HEK293 (cell line): Measurements from ENCODE around the gene C1orf122.

Experiments used
- CTCF ChIA-PET: fragments of 350-600 bp; formaldehyde crosslinking; extraction: SDS; loops from one replicate; lab custom pipeline; 2021; ENCODE audit warnings: antibody characterized with exemption; lab: Yijun Ruan, JAX
- POLR2A ChIA-PET: fragments of 300-600 bp; formaldehyde crosslinking; extraction: SDS; loops from one replicate; lab custom pipeline; 2020; ENCODE audit warnings: antibody characterized with exemption, inconsistent platforms; lab: Yijun Ruan, JAX
- H3K27ac ChIP-seq: fragments of 200-500 bp; sonication (Bioruptor generic); 2 replicates; pipeline ENCODE4 v1.5.1; 2014; ENCODE audit warnings: low read depth, low read length, control low read depth, inconsistent platforms; ENCODE audit errors: extremely low read depth
- H3K36me3 ChIP-seq, 2 experiments: fragments of 200-500 bp in 1 of 2; sonication (Bioruptor generic) in 1 of 2; 1 replicate in 1 of 2; 2 replicates in 1 of 2; pipeline ENCODE4 v1.5.1; 2014 to 2017; ENCODE audit warnings: inconsistent platforms in 2 of 2, low read length in 2 of 2; ENCODE audit not compliant: control insufficient read depth in 2 of 2, insufficient read depth in 1 of 2
- H3K4me1 ChIP-seq: fragments of 200-500 bp; sonication (Bioruptor generic); 2 replicates; pipeline ENCODE4 v1.5.1; 2014; ENCODE audit warnings: mild to moderate bottlenecking, low read length, inconsistent platforms; ENCODE audit not compliant: control insufficient read depth, insufficient read depth
- H3K4me3 ChIP-seq: 2 replicates; pipeline ENCODE4 v1.5.1; 2011; ENCODE audit warnings: low read depth, mild to moderate bottlenecking, control low read depth, low read length, moderate library complexity
- H3K9me3 ChIP-seq: fragments of 200-500 bp; sonication (Bioruptor generic); 2 replicates; pipeline ENCODE4 v1.5.1; 2014; ENCODE audit warnings: low read depth, low read length, inconsistent platforms; ENCODE audit not compliant: control insufficient read depth, insufficient read depth
- GLIS2 ChIP-seq: fragments of 450-650 bp; formaldehyde crosslinking; IDR thresholded peaks from 2 replicates; pipeline ENCODE4 v1.5.1; 2016; ENCODE audit warnings: missing biosample characterization, missing genetic modification characterization
- KLF10 ChIP-seq: fragments of 450-650 bp; IDR thresholded peaks from 2 replicates; pipeline ENCODE4 v1.5.1; 2018; ENCODE audit warnings: missing biosample characterization, mild to moderate bottlenecking, missing genetic modification characterization
- PRDM1 ChIP-seq: fragments of 450-650 bp; formaldehyde crosslinking; IDR thresholded peaks from 2 replicates; pipeline ENCODE4; 2016; ENCODE audit warnings: missing biosample characterization, missing genetic modification characterization
- RBAK ChIP-seq: fragments of 450-650 bp; formaldehyde crosslinking; IDR thresholded peaks from 2 replicates; pipeline ENCODE4 v1.5.1; 2016; ENCODE audit warnings: missing biosample characterization, missing genetic modification characterization
- TRIM28 ChIP-seq: IDR thresholded peaks from 2 replicates; pipeline ENCODE4 v1.6.1; 2011; ENCODE audit warnings: low read length, control low read depth, borderline replicate concordance
- YY1 ChIP-seq: fragments of 450-650 bp; formaldehyde crosslinking; IDR thresholded peaks from 2 replicates; pipeline ENCODE4 v1.5.1; 2018; ENCODE audit warnings: missing biosample characterization, missing genetic modification characterization
- YY2 ChIP-seq: fragments of 450-650 bp; formaldehyde crosslinking; IDR thresholded peaks from 2 replicates; pipeline ENCODE4 v1.5.1; 2016; ENCODE audit warnings: missing biosample characterization, missing genetic modification characterization
- ZBTB20 ChIP-seq: fragments of 450-650 bp; formaldehyde crosslinking; IDR thresholded peaks from 2 replicates; pipeline ENCODE4 v1.5.1; 2016; ENCODE audit warnings: missing biosample characterization, missing genetic modification characterization
- ZBTB8A ChIP-seq: fragments of 450-650 bp; formaldehyde crosslinking; IDR thresholded peaks from 2 replicates; pipeline ENCODE4 v1.5.1; 2016; ENCODE audit warnings: missing biosample characterization, missing genetic modification characterization
- ZNF155 ChIP-seq: fragments of 450-650 bp; formaldehyde crosslinking; IDR thresholded peaks from 2 replicates; pipeline ENCODE4 v1.5.1; 2016; ENCODE audit warnings: missing biosample characterization, missing genetic modification characterization
- ZNF211 ChIP-seq: fragments of 450-650 bp; formaldehyde crosslinking; IDR thresholded peaks from 2 replicates; pipeline ENCODE4 v1.5.1; 2016; ENCODE audit warnings: low read depth, missing biosample characterization, missing genetic modification characterization
- ZNF341 ChIP-seq: fragments of 450-650 bp; formaldehyde crosslinking; IDR thresholded peaks from 2 replicates; pipeline ENCODE4; 2016; ENCODE audit warnings: low read depth, missing biosample characterization, missing genetic modification characterization
- ZNF354C ChIP-seq: fragments of 450-650 bp; formaldehyde crosslinking; IDR thresholded peaks from 2 replicates; pipeline ENCODE4 v1.5.1; 2016; ENCODE audit warnings: missing biosample characterization, missing genetic modification characterization, low read depth, borderline replicate concordance
- ZNF37A ChIP-seq: fragments of 450-650 bp; IDR thresholded peaks from 2 replicates; pipeline ENCODE4 v1.5.1; 2018; ENCODE audit warnings: missing biosample characterization, missing genetic modification characterization
- ZNF48 ChIP-seq: fragments of 450-650 bp; formaldehyde crosslinking; IDR thresholded peaks from 2 replicates; pipeline ENCODE4 v1.5.1; 2016; ENCODE audit warnings: missing biosample characterization, missing genetic modification characterization
- ZNF555 ChIP-seq: fragments of 450-650 bp; formaldehyde crosslinking; conservative IDR thresholded peaks from 2 replicates; pipeline ENCODE4 v1.5.1; 2017; ENCODE audit warnings: missing biosample characterization, mild to moderate bottlenecking, missing genetic modification characterization, inconsistent platforms
- ZNF561 ChIP-seq: fragments of 450-650 bp; IDR thresholded peaks from 2 replicates; pipeline ENCODE4 v1.5.1; 2018; ENCODE audit warnings: missing biosample characterization, missing genetic modification characterization, borderline replicate concordance
- ZNF610 ChIP-seq: fragments of 450-650 bp; formaldehyde crosslinking; IDR thresholded peaks from 2 replicates; pipeline ENCODE4 v1.5.1; 2016; ENCODE audit warnings: missing biosample characterization, missing genetic modification characterization, borderline replicate concordance
- ZNF629 ChIP-seq: fragments of 450-650 bp; formaldehyde crosslinking; IDR thresholded peaks from 2 replicates; pipeline ENCODE4 v1.5.1; 2017; ENCODE audit warnings: missing biosample characterization, missing genetic modification characterization
- ZNF658 ChIP-seq: fragments of 450-650 bp; formaldehyde crosslinking; IDR thresholded peaks from 2 replicates; pipeline ENCODE4; 2016; ENCODE audit warnings: missing biosample characterization, missing genetic modification characterization
- ZNF660 ChIP-seq: fragments of 450-650 bp; IDR thresholded peaks from 2 replicates; pipeline ENCODE4 v1.5.1; 2018; ENCODE audit warnings: missing biosample characterization, mild to moderate bottlenecking, missing genetic modification characterization
- TF ChIP-seq, protein P1 (sequence below): fragments of 450-650 bp; formaldehyde crosslinking; IDR thresholded peaks from 2 replicates; pipeline ENCODE4 v1.5.1; 2016; ENCODE audit warnings: missing biosample characterization, missing genetic modification characterization
- TF ChIP-seq, protein P2 (sequence below): fragments of 450-650 bp; formaldehyde crosslinking; IDR thresholded peaks from 2 replicates; pipeline ENCODE4 v1.5.1; 2016; ENCODE audit warnings: missing biosample characterization, missing genetic modification characterization, low read depth
- TF ChIP-seq, protein P3 (sequence below): fragments of 450-650 bp; formaldehyde crosslinking; IDR thresholded peaks from 2 replicates; pipeline ENCODE4 v1.5.1; 2017; ENCODE audit warnings: missing biosample characterization, missing genetic modification characterization
- TF ChIP-seq, protein P4 (sequence below): fragments of 450-650 bp; formaldehyde crosslinking; IDR thresholded peaks from 2 replicates; pipeline ENCODE4 v1.5.1; 2016; ENCODE audit warnings: missing biosample characterization, missing genetic modification characterization

The C1orf122 gene

DNA sequence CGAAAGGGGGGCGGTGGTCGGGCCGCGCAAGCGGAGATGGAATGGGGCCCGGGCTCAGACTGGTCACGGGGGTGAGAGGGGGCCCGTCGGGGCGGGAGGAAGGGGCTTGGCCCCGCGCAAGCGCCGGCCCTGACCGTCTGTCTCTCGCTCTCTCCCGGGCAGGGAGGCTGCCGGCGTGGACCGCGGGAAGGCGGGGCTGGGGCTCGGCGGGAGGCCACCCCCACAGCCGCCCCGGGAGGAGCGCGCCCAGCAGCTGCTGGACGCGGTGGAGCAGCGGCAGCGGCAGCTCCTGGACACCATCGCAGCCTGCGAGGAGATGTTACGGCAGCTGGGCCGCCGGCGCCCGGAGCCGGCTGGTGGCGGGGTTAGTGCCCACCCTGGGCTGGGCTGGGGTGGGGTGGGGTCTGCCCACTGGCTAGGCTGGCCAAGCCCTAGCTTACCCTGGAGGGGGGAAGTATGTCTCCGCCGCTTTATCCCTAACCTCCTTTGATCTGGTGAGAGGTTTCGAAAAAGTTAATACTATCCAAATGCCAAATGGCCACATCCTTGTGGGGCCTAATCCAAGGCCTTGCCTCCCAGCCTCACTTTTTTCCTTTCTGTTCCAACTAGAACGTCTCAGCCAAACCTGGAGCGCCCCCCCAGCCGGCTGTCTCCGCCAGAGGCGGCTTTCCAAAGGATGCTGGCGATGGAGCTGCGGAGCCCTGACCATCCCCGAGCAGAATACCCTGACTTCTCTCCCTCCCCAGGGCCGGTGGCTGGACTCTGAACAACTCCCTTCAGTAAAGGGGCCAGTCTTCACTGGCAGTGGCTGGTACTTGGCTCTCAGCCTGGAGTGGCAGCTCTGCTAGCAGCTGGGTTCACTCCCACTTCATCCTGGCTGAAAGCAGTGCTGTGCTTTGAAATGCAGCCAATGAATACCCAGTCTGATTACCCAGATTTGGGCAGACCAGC, 1.1 kb downstream of the C1orf122 start (continued):
- TF ChIP-seq ZNF658 (tag by site-specific recombination): no peak
- peak; percentile 98 for TF ChIP-seq GLIS2 (tag by site-specific recombination)
- TF ChIP-seq, protein P1, sequence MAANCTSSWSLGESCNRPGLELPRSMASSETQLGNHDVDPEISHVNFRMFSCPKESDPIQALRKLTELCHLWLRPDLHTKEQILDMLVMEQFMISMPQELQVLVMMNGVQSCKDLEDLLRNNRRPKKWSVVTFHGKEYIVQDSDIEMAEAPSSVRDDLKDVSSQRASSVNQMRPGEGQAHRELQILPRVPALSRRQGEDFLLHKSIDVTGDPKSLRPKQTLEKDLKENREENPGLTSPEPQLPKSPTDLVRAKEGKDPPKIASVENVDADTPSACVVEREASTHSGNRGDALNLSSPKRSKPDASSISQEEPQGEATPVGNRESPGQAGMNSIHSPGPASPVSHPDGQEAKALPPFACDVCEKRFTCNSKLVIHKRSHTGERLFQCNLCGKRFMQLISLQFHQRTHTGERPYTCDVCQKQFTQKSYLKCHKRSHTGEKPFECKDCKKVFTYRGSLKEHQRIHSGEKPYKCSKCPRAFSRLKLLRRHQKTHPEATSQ (tag by site-specific recombination): no peak
- no peak for TF ChIP-seq ZNF555 (tag by site-specific recombination)
- TF ChIP-seq ZNF561 (tag by site-specific recombination): no peak; the same call in 1 of the 2 replicates
- no peak for TF ChIP-seq ZNF354C (tag by site-specific recombination)
- no peak for TF ChIP-seq ZNF48 (tag by site-specific recombination)
- TF ChIP-seq ZNF629 (tag by site-specific recombination): no peak
- no peak for TF ChIP-seq ZNF37A (tag by site-specific recombination)
- TF ChIP-seq ZNF211 (tag by site-specific recombination): no peak
- TF ChIP-seq, protein P2, sequence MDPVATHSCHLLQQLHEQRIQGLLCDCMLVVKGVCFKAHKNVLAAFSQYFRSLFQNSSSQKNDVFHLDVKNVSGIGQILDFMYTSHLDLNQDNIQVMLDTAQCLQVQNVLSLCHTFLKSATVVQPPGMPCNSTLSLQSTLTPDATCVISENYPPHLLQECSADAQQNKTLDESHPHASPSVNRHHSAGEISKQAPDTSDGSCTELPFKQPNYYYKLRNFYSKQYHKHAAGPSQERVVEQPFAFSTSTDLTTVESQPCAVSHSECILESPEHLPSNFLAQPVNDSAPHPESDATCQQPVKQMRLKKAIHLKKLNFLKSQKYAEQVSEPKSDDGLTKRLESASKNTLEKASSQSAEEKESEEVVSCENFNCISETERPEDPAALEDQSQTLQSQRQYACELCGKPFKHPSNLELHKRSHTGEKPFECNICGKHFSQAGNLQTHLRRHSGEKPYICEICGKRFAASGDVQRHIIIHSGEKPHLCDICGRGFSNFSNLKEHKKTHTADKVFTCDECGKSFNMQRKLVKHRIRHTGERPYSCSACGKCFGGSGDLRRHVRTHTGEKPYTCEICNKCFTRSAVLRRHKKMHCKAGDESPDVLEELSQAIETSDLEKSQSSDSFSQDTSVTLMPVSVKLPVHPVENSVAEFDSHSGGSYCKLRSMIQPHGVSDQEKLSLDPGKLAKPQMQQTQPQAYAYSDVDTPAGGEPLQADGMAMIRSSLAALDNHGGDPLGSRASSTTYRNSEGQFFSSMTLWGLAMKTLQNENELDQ (tag by site-specific recombination): no peak

DNA sequence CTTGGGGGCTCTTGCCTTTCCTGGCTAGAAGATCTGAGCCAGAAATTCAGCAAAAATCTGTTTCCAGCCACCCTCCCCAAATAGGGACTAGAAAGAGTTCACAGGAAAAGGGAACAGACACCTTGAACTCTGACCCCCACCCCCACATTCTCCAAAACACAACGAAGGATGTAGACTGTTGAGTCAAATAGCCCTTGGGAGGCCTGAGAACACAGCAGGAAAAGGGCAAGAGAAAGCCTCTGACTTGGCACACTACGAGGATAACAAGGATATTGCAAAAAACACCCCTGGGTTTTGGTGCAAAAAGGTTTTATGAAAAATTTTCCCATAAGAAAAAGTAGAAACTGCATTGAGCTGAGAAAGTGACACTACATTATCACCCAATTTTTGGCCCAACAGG, 2.4 kb downstream of the C1orf122 start:
- POLR2A ChIA-PET: interaction anchor here (0.6 kb wide), 1 partner anchor 66 kb away, joined by 7 read pairs; no protein-coding TSS in a partner anchor
- H3K27ac ChIP-seq: no peak overlapping the region
- CTCF ChIA-PET: no interaction called here
- peaks cover 6 to 58% of the 10 kb centered on the region in 2 experiments; a peak in 2 of 3 replicates for H3K36me3 ChIP-seq
- peaks cover 3% of the 10 kb centered on the region; the same call in 1 of the 2 replicates for H3K4me1 ChIP-seq
- TF ChIP-seq PRDM1 (tag by site-specific recombination): peak; percentile 27; the same call in 1 of the 2 replicates
- TF ChIP-seq, protein P3, sequence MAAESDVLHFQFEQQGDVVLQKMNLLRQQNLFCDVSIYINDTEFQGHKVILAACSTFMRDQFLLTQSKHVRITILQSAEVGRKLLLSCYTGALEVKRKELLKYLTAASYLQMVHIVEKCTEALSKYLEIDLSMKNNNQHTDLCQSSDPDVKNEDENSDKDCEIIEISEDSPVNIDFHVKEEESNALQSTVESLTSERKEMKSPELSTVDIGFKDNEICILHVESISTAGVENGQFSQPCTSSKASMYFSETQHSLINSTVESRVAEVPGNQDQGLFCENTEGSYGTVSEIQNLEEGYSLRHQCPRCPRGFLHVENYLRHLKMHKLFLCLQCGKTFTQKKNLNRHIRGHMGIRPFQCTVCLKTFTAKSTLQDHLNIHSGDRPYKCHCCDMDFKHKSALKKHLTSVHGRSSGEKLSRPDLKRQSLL (tag by site-specific recombination): no peak
- TF ChIP-seq, all 188 proteins: peak for 1
- no peaks in the 10 kb centered on the region for H3K9me3 ChIP-seq
- no peak overlapping the region for H3K4me3 ChIP-seq

DNA sequence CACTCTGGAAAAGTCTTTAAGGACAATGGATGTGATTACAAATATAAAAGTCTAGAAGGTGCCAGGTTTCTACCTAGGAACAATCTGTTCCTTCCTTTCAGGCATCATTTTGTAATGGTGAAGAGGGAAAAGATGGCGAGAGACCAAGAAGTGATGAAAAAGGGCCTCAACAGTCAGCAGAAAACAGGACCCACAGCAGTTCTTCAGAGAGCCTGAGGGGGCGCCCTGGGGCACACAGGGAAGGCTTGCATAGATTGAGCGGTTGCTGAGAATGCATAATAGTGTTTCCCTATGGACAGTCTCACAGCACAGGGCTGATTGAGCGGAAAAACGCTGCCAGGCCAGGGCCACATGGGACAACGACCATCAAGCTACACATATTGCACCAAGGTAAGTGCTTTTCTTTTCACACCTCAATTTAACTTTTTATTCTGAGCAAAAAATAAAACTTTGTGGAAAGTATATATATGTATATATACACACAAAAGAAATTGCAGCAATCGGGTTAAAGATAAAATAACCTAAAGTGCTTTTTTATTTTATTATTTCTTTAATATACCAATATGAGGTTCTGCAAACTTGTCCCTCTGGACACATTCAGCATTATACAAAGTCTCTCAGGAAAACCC, 3.6 kb downstream of the C1orf122 start:
- Histone ChIP-seq H3K4me1 (peaks cover 3% of the 10 kb centered on the region; the same call in 1 of the 2 replicates), H3K4me3 (no peak overlapping the region), H3K36me3 (peaks cover 6 to 58% of the 10 kb centered on the region in 2 experiments; a peak in 2 of 3 replicates), H3K27ac (no peak overlapping the region), H3K9me3 (no peaks in the 10 kb centered on the region)
- POLR2A ChIA-PET: no interaction called here
- CTCF ChIA-PET: interaction anchor here (0.8 to 2.0 kb wide), 5 partner anchors 9 to 48 kb away, joined by 3 to 10 read pairs (median 5); partner anchors contain the start of gene MTF1
- peak; percentile 12; the same call in 1 of the 2 replicates for TF ChIP-seq KLF10 (tag by site-specific recombination)
- no peak for TF ChIP-seq ZNF155 (tag by site-specific recombination)
- TF ChIP-seq ZNF341 (tag by site-specific recombination): no peak
- no peak for TF ChIP-seq RBAK
- TF ChIP-seq YY2 (tag by site-specific recombination): 0 out of 2 replicates have a peak, but pooled peaks have one; percentile 23
- no peak for TF ChIP-seq YY1 (tag by site-specific recombination)
- peak; percentile 82 for TF ChIP-seq TRIM28
- peak; percentile 58 for TF ChIP-seq ZNF660 (tag by site-specific recombination)
- no peak for TF ChIP-seq ZBTB20 (tag by site-specific recombination)
- no peak for TF ChIP-seq ZNF354C (tag by site-specific recombination)
- TF ChIP-seq ZBTB8A: 0 out of 2 replicates have a peak, but pooled peaks have one; percentile 19
- peak; percentile 69; the same call in 1 of the 2 replicates for TF ChIP-seq ZNF610 (tag by site-specific recombination)
- TF ChIP-seq, protein P4, sequence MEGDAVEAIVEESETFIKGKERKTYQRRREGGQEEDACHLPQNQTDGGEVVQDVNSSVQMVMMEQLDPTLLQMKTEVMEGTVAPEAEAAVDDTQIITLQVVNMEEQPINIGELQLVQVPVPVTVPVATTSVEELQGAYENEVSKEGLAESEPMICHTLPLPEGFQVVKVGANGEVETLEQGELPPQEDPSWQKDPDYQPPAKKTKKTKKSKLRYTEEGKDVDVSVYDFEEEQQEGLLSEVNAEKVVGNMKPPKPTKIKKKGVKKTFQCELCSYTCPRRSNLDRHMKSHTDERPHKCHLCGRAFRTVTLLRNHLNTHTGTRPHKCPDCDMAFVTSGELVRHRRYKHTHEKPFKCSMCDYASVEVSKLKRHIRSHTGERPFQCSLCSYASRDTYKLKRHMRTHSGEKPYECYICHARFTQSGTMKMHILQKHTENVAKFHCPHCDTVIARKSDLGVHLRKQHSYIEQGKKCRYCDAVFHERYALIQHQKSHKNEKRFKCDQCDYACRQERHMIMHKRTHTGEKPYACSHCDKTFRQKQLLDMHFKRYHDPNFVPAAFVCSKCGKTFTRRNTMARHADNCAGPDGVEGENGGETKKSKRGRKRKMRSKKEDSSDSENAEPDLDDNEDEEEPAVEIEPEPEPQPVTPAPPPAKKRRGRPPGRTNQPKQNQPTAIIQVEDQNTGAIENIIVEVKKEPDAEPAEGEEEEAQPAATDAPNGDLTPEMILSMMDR: peak; percentile 67
